Measurements from ENCODE around the gene DNAJC9. TPM values are rescaled to one million over a fixed set of nuclear protein-coding genes. Genes with fewer than 3 reads are reported as not detected.

DNAJC9 gene
- total and polyA plus RNA-seq, 12 donors, result 10.6 to 39.9 (median 13.7) TPM

GRCh38 chr10:73247509-73248258 is 629 bp upstream of the DNAJC9 start:
- DNase-seq, result no peak
- H3K36me3 ChIP-seq (replicated peaks in 1 of 2), result peaks cover 0 to 25% of the 10 kb centered on the region in 2 donors
- peak overlapping the region in 4 of 5 donors; percentile 75 to 92 (median 78) for H3K27ac ChIP-seq
- intact Hi-C loops (cut with DNase I), result no loop called here
- peak overlapping the region in 2 of 4 donors; percentile 67 to 80 for H3K4me3 ChIP-seq
- no peak for TF ChIP-seq POLR2A (IDR thresholded peaks at IDR 0.05)
- TF ChIP-seq, protein P1, sequence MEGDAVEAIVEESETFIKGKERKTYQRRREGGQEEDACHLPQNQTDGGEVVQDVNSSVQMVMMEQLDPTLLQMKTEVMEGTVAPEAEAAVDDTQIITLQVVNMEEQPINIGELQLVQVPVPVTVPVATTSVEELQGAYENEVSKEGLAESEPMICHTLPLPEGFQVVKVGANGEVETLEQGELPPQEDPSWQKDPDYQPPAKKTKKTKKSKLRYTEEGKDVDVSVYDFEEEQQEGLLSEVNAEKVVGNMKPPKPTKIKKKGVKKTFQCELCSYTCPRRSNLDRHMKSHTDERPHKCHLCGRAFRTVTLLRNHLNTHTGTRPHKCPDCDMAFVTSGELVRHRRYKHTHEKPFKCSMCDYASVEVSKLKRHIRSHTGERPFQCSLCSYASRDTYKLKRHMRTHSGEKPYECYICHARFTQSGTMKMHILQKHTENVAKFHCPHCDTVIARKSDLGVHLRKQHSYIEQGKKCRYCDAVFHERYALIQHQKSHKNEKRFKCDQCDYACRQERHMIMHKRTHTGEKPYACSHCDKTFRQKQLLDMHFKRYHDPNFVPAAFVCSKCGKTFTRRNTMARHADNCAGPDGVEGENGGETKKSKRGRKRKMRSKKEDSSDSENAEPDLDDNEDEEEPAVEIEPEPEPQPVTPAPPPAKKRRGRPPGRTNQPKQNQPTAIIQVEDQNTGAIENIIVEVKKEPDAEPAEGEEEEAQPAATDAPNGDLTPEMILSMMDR (IDR thresholded peaks at IDR 0.05), result no peak
- 39 to 50% (median 46%) methylated on average over 4 of the region's 4 CpGs for WGBS, 4 donors
- H3K4me1 ChIP-seq (replicated peaks in 1 of 2), result peaks cover 19 to 27% of the 10 kb centered on the region in 2 donors
- H3K27me3 ChIP-seq, result no peaks in the 10 kb centered on the region
- H3K9me3 ChIP-seq (replicated peaks in 1 of 3), result no peaks in the 10 kb centered on the region

DNA sequence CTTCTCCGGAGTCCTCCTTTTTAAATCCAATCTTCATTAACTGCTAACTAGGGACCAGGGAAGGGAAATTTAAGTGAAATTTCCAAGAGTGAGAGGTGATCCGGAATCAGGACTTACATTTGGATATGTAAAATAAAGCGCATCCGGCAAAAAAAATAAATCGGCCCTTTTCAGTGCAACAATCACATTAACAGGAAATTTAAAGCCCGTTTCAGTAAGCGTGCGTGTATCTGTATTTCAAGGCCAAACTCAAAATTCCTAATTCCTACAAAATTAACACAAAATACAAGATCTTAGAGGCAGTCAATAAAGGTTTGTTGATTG is 771 bp downstream of the DNAJC9 start:
- 3 to 5% (median 4%) methylated on average over 8 of the region's 8 CpGs for WGBS, 4 donors
- DNase-seq, result no peak
- H3K27ac ChIP-seq, result peak overlapping the region in 4 of 5 donors; percentile 75 to 92 (median 78)
- TF ChIP-seq POLR2A (IDR thresholded peaks at IDR 0.05), result no peak
- TF ChIP-seq, protein P1 (IDR thresholded peaks at IDR 0.05), result no peak
- H3K9me3 ChIP-seq (replicated peaks in 1 of 3), result no peaks in the 10 kb centered on the region
- intact Hi-C loops (cut with DNase I), result no loop called here
- H3K27me3 ChIP-seq, result no peaks in the 10 kb centered on the region
- H3K36me3 ChIP-seq (replicated peaks in 1 of 2), result peaks cover 0 to 36% of the 10 kb centered on the region in 2 donors
- peaks cover 14 to 21% of the 10 kb centered on the region in 2 donors for H3K4me1 ChIP-seq (replicated peaks in 1 of 2)
- peak overlapping the region in 3 of 4 donors; percentile 56 to 80 (median 67) for H3K4me3 ChIP-seq

DNA sequence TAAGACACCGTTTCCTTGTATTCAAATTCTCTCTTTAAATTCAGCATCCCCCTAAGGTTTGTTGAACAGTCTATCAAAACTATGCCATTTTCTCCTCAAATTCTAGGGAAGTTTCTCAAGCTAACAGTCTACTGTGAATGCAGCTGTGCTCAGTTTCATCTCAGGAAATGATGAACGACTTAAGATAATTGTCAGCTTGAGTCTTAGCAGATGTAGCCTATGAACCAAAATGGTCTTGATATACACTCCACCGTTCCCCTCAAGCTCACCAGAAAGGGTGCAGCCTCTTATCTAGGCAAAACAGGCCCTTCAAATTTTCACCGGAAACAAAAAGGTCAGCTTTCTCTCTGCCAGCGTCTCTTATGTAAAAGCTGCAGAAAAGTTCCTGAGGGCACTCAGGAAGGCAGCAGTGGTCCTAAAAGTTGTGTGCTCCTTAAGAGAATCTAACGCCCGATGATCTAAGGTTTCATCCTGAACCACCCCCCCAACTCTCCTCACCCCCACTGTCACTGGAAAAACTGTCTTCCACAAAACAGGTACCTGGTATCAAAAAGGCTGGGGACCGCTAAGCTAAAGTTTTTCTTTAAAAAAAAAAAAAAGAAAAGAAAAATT is 2.1 kb downstream of the DNAJC9 start:
- no peaks in the 10 kb centered on the region for H3K9me3 ChIP-seq (replicated peaks in 1 of 3)
- WGBS, 4 donors, result 56 to 67% (median 60%) methylated on average over 8 of the region's 8 CpGs
- peaks cover 6 to 14% of the 10 kb centered on the region in 2 donors for H3K4me1 ChIP-seq (replicated peaks in 1 of 2)
- no peak overlapping the region for H3K4me3 ChIP-seq
- no peaks in the 10 kb centered on the region for H3K27me3 ChIP-seq
- TF ChIP-seq, protein P1 (IDR thresholded peaks at IDR 0.05), result no peak
- no peak for TF ChIP-seq POLR2A (IDR thresholded peaks at IDR 0.05)
- DNase-seq, result no peak
- peaks cover 0 to 40% of the 10 kb centered on the region in 2 donors for H3K36me3 ChIP-seq (replicated peaks in 1 of 2)
- H3K27ac ChIP-seq, result no peak overlapping the region
- intact Hi-C loops (cut with DNase I), result no loop called here

DNA sequence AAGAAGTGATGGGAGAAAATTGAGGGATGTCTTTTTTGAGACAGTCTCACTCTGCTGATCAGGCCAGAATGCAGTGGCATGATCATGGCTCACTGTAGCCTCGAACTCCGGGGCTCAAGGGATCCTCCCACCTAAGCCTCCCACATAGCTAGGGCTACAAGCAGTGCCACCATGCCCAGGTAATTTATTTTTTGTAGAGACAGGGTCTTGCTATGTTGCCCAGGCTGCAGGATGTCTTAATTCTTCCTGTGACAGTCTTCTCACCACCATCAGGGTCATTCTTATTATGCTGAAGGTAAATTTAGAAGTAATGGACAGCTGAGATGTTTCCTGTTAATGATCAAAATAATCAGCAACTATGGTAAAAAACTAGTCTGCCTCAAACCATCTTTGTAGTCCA is 7.1 kb downstream of the DNAJC9 start:
- Histone ChIP-seq H3K36me3 (replicated peaks in 1 of 2) (peaks cover 0 to 52% of the 10 kb centered on the region in 2 donors), H3K27ac (no peak overlapping the region)

More for the DNA sequence above, 7.1 kb downstream of the DNAJC9 start:
- Histone ChIP-seq H3K4me3 (no peak overlapping the region), H3K4me1 (replicated peaks in 1 of 2) (no peaks in the 10 kb centered on the region), H3K27me3 (no peaks in the 10 kb centered on the region), H3K9me3 (replicated peaks in 1 of 3) (no peaks in the 10 kb centered on the region)
- DNase-seq, result no peak
- 93 to 100% (median 96%) methylated on average over 2 of the region's 2 CpGs for WGBS, 4 donors
- intact Hi-C loops (cut with DNase I), result no loop called here
- no peak for TF ChIP-seq POLR2A (IDR thresholded peaks at IDR 0.05)
- TF ChIP-seq, protein P1 (IDR thresholded peaks at IDR 0.05), result no peak

Data from adrenal gland (tissue), 12 donors.